Mucosa of rectum (tissue), 2 donors: Measurements from ENCODE around the gene MAP2K5.
"Not testable (repeated sequence)": the region's sequence is repeated elsewhere in the genome, so short reads cannot be mapped to it uniquely, and the experiment has no call there.

Experiments
- H3K27ac ChIP-seq, 2 donors: one replicate each; pipeline ENCODE4 v1.7.0; 2013; ENCODE audit warnings: inconsistent platforms in 2 of 2, low read depth in 2 of 2, low read length in 2 of 2
- H3K27me3 ChIP-seq, 2 donors: one replicate each; pipeline ENCODE4 v1.7.0; 2013; ENCODE audit warnings: low read length in 2 of 2; ENCODE audit not compliant: control insufficient read depth in 2 of 2, insufficient read depth in 2 of 2
- H3K36me3 ChIP-seq, 2 donors: one replicate each; pipeline ENCODE4 v1.7.0; 2013; ENCODE audit warnings: low read length in 2 of 2; ENCODE audit not compliant: control insufficient read depth in 2 of 2, insufficient read depth in 2 of 2
- H3K4me1 ChIP-seq, 2 donors: one replicate each; pipeline ENCODE4 v1.7.0; 2013; ENCODE audit warnings: low read length in 2 of 2, mild to moderate bottlenecking in 1 of 2; ENCODE audit not compliant: control insufficient read depth in 2 of 2, insufficient read depth in 2 of 2
- H3K4me3 ChIP-seq, 2 donors: one replicate each; pipeline ENCODE4 v1.7.0; 2013; ENCODE audit warnings: low read length in 2 of 2
- H3K9ac ChIP-seq, 2 donors: one replicate each; pipeline ENCODE4 v1.7.0; 2013; ENCODE audit warnings: low read length in 2 of 2, low read depth in 1 of 2, mild to moderate bottlenecking in 1 of 2
- H3K9me3 ChIP-seq, 2 donors: one replicate each; pipeline ENCODE4 v1.7.0; 2013; ENCODE audit warnings: low read length in 2 of 2; ENCODE audit not compliant: control insufficient read depth in 2 of 2
- donor health status: healthy.
- donor health status: Normal muscosa, but diverticular disease.

MAP2K5 gene

DNA sequence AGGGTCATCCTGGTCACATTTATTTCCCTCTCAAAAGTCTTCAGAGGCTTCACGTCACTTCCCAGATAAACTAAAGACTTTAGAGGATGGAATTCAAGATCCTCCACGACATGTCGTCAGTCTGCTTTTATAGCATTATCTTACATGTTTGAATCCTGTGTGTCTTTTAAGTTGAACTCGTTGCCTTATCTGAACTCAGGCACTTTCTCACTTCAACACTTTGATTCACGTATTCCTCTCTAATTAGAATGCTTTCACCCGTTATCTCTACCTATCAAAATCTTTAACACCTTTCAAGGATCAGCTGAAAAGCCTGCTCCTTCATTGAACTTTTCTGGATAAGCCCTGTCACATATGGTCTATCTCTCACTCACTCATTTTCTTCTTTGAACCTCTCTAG lies 97.1 kb downstream of the MAP2K5 start:
- H3K4me3 ChIP-seq, result no peak overlapping the region
- no peak overlapping the region for H3K27ac ChIP-seq
- no peak overlapping the region for H3K9ac ChIP-seq

DNA sequence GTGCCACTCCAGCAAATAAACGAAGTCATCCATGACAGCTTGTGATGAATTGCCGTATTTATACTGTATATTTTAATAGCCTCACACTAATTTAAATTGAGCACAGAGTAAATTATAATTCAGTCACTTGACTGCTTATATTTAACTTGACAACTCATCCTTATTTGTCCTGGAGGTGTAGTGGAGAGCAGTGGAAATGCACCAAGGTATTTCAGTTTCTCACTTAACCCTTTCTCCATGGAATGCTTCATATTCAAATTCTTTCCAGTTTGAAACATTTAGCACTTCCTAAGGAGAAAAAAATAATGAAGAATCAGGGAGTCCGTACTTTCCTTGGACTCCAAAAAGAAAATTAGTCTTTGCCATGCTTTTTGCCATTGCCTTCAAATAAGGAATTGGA lies 99.0 kb downstream of the MAP2K5 start:
- Histone ChIP-seq H3K36me3 (peaks cover 0 to 8% of the 10 kb centered on the region in 2 donors), H3K9me3 (no peaks in the 10 kb centered on the region), H3K4me1 (no peaks in the 10 kb centered on the region), H3K27ac (no peak overlapping the region), H3K9ac (no peak overlapping the region), H3K27me3 (no peaks in the 10 kb centered on the region), H3K4me3 (no peak overlapping the region)

More for the DNA sequence above, 97.1 kb downstream of the MAP2K5 start:
- H3K9me3 ChIP-seq, result no peaks in the 10 kb centered on the region
- no peaks in the 10 kb centered on the region for H3K27me3 ChIP-seq
- peaks cover 0 to 8% of the 10 kb centered on the region in 2 donors for H3K36me3 ChIP-seq
- no peaks in the 10 kb centered on the region for H3K4me1 ChIP-seq

DNA sequence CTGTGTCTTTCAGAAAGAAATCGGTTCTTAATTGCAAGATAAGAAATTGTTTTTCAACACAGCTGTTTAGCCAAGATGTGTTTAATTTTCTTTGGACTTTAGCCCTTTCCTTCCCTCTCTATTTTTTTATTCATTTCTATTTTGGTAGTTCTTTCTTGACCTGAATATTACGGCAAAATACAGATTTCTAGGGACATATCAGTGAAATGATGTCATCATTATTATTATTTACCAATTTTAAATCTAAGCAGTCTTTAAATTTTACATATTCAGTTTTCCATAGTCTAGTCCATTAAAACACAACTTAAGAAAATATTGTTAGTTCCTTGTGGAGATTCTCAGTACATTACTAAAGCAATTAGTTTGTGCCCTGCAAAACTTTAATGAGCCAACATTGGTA lies 104.3 kb downstream of the MAP2K5 start:
- no peaks in the 10 kb centered on the region for H3K4me1 ChIP-seq
- no peak overlapping the region for H3K9ac ChIP-seq

DNA sequence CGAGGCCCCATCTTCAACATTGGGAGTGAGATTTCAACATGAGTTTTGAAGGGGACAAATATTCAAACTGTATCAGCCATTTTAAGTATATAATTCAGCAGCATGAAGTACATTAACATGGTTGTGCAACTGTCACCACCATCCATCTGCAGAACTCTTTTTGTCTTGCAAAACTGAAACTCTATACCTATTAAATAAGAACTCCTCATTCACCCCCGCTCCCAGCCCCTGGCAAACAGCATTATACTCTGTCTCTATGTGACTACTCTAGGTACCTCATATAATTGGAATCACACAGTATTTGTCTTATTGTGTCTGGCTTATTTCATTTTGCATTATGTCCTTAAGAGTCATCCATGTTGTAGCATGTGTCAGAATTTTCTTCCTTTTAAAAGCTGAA lies 110.1 kb downstream of the MAP2K5 start:
- H3K9ac ChIP-seq, result no peak overlapping the region
- no peak overlapping the region for H3K27ac ChIP-seq
- H3K9me3 ChIP-seq, result no peaks in the 10 kb centered on the region
- H3K4me3 ChIP-seq, result no peak overlapping the region
- H3K4me1 ChIP-seq, result no peaks in the 10 kb centered on the region
- no peaks in the 10 kb centered on the region for H3K27me3 ChIP-seq
- peaks cover 5% of the 10 kb centered on the region in 2 donors for H3K36me3 ChIP-seq

More for the DNA sequence above, 104.3 kb downstream of the MAP2K5 start:
- H3K4me3 ChIP-seq, result no peak overlapping the region
- H3K27me3 ChIP-seq, result no peaks in the 10 kb centered on the region
- peaks cover 0 to 3% of the 10 kb centered on the region in 2 donors for H3K36me3 ChIP-seq
- H3K27ac ChIP-seq, result no peak overlapping the region
- H3K9me3 ChIP-seq, result no peaks in the 10 kb centered on the region

DNA sequence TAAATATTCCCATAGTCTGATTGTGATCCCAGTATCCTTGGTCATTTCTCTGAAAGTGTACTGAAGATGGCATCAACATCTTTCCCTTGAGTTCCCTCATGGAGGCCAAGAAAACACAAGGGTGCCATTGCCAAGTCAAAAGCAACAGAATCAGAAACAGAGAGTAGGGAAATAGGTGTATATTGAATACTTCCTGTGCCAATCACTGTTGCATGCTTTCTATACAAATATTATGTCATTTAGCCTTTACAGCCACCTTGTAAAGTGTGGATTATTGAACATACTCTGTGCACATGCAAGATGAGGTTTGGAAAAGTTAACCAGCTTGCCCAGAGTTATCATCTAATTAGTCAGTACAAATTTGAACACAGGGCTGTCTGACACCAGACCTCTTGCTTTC lies 117.9 kb downstream of the MAP2K5 start:
- H3K9me3 ChIP-seq, result no peaks in the 10 kb centered on the region
- no peak overlapping the region for H3K9ac ChIP-seq
- H3K36me3 ChIP-seq, result peaks cover 2 to 10% of the 10 kb centered on the region in 2 donors
- H3K27ac ChIP-seq, result no peak overlapping the region
- peaks cover 0 to 3% of the 10 kb centered on the region in 2 donors for H3K4me1 ChIP-seq
- no peak overlapping the region for H3K4me3 ChIP-seq
- no peaks in the 10 kb centered on the region for H3K27me3 ChIP-seq

DNA sequence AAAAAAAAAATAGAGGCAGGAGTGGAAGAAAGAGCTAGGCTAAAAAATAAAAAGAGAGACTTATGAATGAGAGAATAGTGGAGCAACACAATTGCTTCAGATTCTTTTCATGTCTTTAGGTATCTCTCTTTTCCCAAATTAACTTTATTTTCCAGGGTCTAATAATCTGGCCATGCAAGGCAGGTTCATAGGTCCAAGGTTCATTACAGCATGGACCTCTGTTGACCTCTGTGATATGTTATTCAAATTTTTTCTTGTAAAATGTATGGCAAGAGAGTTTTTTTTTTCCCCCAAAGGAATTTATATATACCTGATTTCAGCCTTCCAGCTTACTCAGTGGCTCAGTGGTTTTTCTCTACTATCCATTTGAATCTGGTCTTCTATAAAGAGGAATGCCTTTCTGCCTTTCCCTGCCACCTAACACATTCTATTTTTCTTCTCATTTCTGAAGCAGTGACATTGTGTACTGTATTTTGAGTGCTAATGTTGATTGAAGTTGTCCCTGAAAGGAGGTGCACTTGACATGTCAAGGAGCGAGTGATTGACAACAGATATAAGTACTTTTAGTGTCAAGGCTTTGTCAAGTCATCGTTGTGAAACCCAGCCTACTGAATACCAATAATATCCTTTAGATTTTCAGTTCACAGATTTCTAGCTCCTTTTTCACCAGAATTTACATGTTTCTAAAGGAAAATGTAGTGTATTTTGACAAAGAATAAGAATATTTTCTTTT lies 118.5 kb downstream of the MAP2K5 start:
- Histone ChIP-seq H3K27ac (no peak overlapping the region), H3K4me1 (peaks cover 0 to 3% of the 10 kb centered on the region in 2 donors), H3K9me3 (no peaks in the 10 kb centered on the region), H3K27me3 (no peaks in the 10 kb centered on the region), H3K4me3 (no peak overlapping the region), H3K36me3 (peaks cover 0 to 9% of the 10 kb centered on the region in 2 donors), H3K9ac (no peak overlapping the region)

DNA sequence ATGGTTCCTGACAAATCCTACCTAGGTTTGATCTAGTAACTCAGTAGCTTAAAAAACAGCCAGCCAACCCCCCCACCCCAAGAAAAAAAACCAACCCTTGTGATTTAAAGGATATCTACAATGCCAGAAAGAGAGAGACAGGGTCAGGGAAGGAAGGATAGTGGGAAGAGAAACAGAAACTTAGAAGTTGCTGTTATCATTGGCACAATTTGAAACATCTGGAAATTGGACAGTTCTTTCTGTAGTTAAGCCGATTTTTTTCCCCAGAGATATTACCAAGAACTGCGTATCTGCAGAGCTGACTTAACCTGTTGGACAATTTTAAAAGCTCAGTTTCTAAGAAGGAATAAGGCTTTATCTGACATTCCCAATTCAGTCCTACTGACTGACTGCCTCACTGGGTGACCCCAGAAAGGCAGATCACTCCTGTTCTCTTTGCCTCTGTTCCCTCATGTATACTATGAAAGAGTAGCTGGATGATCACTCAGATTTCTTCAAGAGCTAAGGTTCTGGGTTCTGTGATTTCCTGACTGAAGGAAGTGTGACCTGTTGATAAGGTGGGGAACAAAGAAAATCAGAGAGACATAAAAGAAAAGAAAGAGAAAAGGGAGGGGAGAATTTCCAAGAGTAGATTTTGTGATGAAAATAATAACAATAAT lies 128.3 kb downstream of the MAP2K5 start:
- Histone ChIP-seq H3K4me3 (no peak overlapping the region), H3K9me3 (no peaks in the 10 kb centered on the region), H3K36me3 (no peaks in the 10 kb centered on the region), H3K4me1 (no peaks in the 10 kb centered on the region), H3K27ac (no peak overlapping the region), H3K9ac (no peak overlapping the region), H3K27me3 (no peaks in the 10 kb centered on the region)

DNA sequence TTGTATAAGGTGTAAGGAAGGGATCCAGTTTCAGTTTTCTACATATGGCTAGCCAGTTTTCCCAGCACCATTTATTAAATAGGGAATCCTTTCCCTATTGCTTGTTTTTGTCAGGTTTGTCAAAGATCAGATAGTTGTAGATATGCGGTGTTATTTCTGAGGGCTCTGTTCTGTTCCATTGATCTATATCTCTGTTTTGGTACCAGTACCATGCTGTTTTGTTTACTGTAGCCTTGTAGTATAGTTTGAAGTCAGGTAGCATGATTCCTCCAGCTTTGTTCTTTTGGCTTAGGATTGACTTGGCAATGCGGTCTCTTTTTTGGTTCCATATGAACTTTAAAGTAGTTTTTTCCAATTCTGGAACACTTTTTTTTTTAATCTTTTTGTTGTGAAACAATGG lies 130.3 kb downstream of the MAP2K5 start:
- not testable (repeated sequence) for H3K9me3 ChIP-seq, H3K9ac ChIP-seq, H3K27ac ChIP-seq, H3K4me1 ChIP-seq, H3K27me3 ChIP-seq, H3K36me3 ChIP-seq, H3K4me3 ChIP-seq

DNA sequence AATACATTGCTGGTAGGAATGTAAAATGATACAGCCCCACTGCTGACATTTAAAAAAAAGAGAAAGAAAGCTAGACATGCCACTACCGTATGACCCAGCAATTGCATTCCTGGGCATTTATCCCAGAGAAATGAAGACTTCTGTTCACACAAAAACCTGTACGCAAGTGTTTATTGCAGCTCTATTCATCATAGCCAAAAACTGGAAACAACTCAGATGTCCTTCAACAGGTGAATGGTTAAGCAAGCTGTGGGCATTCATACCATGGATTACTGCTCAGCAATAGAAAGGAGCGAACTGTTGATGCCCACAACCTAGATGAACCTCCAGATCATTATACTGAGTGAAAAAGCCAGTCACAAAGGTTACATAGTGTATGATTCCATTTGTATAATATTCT lies 132.5 kb downstream of the MAP2K5 start:
- no peaks in the 10 kb centered on the region for H3K9me3 ChIP-seq
- H3K4me3 ChIP-seq, result no peak overlapping the region
- no peak overlapping the region for H3K27ac ChIP-seq
- no peak overlapping the region for H3K9ac ChIP-seq
- no peaks in the 10 kb centered on the region for H3K4me1 ChIP-seq
- no peaks in the 10 kb centered on the region for H3K36me3 ChIP-seq
- H3K27me3 ChIP-seq, result no peaks in the 10 kb centered on the region

DNA sequence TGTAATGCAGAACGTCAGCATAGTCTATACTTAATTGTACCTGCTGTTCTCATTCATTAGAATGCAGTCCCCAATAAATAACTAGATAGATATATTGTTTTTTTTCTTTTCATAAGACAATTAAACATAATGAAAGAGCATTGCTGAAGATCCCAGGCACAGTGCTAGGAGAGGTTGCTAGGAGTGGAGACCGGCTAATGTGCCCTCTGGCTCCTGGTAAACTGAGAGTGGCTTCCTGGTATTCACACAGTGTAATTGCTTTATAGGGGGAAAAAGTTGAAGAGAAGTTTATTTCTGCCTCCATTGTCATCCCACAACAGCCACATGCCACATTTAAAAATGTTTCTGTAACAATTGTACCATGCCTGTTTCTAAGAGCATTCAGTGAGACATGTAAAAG lies 135.6 kb downstream of the MAP2K5 start:
- Histone ChIP-seq H3K9me3 (no peaks in the 10 kb centered on the region), H3K4me1 (no peaks in the 10 kb centered on the region), H3K27me3 (no peaks in the 10 kb centered on the region), H3K4me3 (no peak overlapping the region), H3K9ac (no peak overlapping the region), H3K27ac (no peak overlapping the region), H3K36me3 (peaks cover 0 to 2% of the 10 kb centered on the region in 2 donors)
